Measurements from ENCODE around the gene HES6. TPM values are rescaled to one million over a fixed set of nuclear protein-coding genes. Genes with fewer than 3 reads are reported as not detected.

Gene HES6, protein sequence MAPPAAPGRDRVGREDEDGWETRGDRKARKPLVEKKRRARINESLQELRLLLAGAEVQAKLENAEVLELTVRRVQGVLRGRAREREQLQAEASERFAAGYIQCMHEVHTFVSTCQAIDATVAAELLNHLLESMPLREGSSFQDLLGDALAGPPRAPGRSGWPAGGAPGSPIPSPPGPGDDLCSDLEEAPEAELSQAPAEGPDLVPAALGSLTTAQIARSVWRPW
- 8.4 and 14.3 TPM in 2 replicates for total RNA-seq (2021)
- percentile 25 among the genes with signal in this experiment for Bru-seq, nascent RNA
- BruChase-seq, experiment 1, labeled RNA remaining after a 2-hour chase = percentile 22 among the genes with signal in this experiment
- BruChase-seq, experiment 2, labeled RNA remaining after a 6-hour chase = percentile 56 among the genes with signal in this experiment
- long read RNA-seq, transcript HES6-203 (3 exons, 1,600 nt) = minor isoform, 11 of 27 reads
- long read RNA-seq, transcript HES6-201 (4 exons, 1,454 nt) = major isoform, 14 of 27 reads
- long read RNA-seq, partial matches to known transcripts = 0 of 27 reads
- long read RNA-seq, other reads (novel, unspliced or antisense) = 2 of 27 reads

DNA sequence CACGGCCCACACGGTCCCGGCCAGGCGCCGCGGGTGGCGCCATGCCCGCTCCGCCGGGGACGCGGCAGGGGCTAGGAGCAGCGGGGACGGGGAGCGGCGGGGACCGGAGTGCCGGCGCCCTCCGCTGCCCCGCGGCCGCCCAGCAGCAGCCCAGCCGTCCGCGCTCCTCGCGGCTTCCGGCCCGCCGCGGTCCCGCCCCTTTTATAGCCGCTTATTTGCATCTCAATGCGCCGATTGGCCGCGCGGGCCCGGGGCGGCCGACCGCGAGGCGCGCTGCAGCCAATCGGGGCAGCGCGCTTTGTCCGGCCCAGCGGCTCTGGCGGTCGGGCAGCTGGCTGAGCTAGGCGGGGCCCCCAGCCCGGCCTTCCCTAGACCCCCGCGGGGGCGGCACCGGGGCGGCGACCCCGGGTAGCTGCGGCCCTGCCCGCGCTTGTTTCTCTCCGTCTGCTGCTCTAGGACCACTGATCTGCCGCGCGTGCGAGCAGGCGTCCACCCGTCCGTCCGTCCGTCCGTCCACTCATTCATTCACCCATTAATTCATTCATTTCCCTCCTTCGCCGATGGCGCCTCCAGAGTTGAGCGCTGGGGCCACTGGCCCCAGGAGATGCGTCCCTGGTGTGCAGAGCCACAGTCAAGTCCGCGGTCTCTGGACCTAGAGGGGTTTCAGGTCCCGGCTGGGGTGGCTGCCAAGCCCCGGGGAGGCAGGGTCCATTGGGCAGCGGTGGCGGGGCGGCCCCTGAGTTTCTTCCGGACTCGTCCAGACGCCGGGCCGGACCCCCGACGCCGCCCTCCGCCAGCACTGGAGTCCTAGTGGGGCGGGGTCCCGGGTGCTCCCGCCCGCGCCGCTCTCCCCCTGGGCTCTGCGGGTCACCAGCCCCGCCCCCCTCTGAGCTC, at the start of gene HES6:
Gene HES6, minus strand, starts transcription at position 176 of the 894 bp plus-strand sequence. Its CDS starts 133 bp downstream, at position 43.
- Histone ChIP-seq H3K36me3 (ENCODE audit: low read depth) (no peaks in the 10 kb centered on the region), H3K4me1 (replicated peaks; ENCODE audit: insufficient read depth) (no peaks in the 10 kb centered on the region; the same call in 1 of the 2 replicates), H2AFZ (peak within 1 kb of the TSS; percentile 87), H3K9me2 (ENCODE audit: insufficient read depth) (no peaks in the 10 kb centered on the region), H3K9me3 (ENCODE audit: insufficient read depth, low read depth) (no peaks in the 10 kb centered on the region), H3K27ac (no peak within 1 kb of the TSS), H3K27me3 (ENCODE audit: insufficient read depth, low read depth) (peaks cover 30% of the 10 kb centered on the region), H3K4me3 (peak within 1 kb of the TSS; percentile 63), H3K4me2 (peak within 1 kb of the TSS; percentile 82), H3K79me2 (ENCODE audit: low read depth) (no peaks in the 10 kb centered on the region), H3F3A (ENCODE audit: insufficient read depth, low read depth) (peaks cover 19% of the 10 kb centered on the region; the same call in 1 of the 2 replicates), H4K20me1 (ENCODE audit: insufficient read depth) (no peaks in the 10 kb centered on the region)
- POLR2A ChIA-PET (ENCODE audit: unreplicated experiment) = interaction anchor here (0.5 to 0.8 kb wide), 5 partner anchors 101 to 201 kb away, joined by 3 to 6 read pairs (median 4); no protein-coding TSS in a partner anchor
- CTCF ChIA-PET = interaction anchor here (0.7 kb wide), 1 partner anchor 1757 kb away, joined by 4 read pairs; no protein-coding TSS in a partner anchor
- TF ChIP-seq EZH2 (IDR thresholded peaks at IDR 0.05; ENCODE audit: low read depth) = no peak
- TF ChIP-seq, protein P1, sequence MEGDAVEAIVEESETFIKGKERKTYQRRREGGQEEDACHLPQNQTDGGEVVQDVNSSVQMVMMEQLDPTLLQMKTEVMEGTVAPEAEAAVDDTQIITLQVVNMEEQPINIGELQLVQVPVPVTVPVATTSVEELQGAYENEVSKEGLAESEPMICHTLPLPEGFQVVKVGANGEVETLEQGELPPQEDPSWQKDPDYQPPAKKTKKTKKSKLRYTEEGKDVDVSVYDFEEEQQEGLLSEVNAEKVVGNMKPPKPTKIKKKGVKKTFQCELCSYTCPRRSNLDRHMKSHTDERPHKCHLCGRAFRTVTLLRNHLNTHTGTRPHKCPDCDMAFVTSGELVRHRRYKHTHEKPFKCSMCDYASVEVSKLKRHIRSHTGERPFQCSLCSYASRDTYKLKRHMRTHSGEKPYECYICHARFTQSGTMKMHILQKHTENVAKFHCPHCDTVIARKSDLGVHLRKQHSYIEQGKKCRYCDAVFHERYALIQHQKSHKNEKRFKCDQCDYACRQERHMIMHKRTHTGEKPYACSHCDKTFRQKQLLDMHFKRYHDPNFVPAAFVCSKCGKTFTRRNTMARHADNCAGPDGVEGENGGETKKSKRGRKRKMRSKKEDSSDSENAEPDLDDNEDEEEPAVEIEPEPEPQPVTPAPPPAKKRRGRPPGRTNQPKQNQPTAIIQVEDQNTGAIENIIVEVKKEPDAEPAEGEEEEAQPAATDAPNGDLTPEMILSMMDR (conservative IDR thresholded peaks at IDR 0.05) = no peak
- intact Hi-C loops (cut with micrococcal nuclease; ENCODE audit: unreplicated experiment) = loop anchor here (5.0 to 10.0 kb wide), 2 partner anchors 95 to 383 kb away; partner anchors contain the start of gene RAMP1
- no TSS peak for BruUV-seq (replicated peaks)
- DNase-seq = peak; percentile 82 to 94

DNA sequence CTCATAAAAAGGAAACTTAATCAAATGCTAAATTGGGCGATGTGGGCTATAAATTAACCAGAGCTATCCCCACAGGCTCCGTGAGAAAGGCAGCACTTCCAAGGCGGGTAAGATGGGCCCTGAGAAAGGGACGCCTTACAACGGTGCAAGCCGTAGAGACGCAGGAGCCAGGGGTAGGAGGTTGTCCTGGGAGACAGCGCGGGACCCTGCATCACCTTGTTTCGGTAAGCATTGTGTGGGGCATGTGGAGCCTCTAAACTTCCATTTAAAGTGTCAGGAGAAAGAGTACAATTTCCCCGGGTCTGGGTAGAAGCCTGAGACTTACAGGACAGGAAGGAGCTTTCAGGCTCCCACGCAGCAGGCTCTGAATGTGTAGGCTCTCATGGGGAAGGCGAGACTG, 49.7 kb upstream of the HES6 start:
- H3K27ac ChIP-seq = no peak overlapping the region
- POLR2A ChIA-PET (ENCODE audit: unreplicated experiment) = interaction anchor here (0.5 to 0.8 kb wide), 5 partner anchors 11 to 991 kb away, joined by 3 to 7 read pairs (median 6); no protein-coding TSS in a partner anchor
- H2AFZ ChIP-seq = no peak overlapping the region

More for the DNA sequence above, 49.7 kb upstream of the HES6 start:
- H3K36me3 ChIP-seq (ENCODE audit: low read depth) = no peaks in the 10 kb centered on the region
- H3K9me3 ChIP-seq (ENCODE audit: insufficient read depth, low read depth) = no peaks in the 10 kb centered on the region
- H3K9me2 ChIP-seq (ENCODE audit: insufficient read depth) = no peaks in the 10 kb centered on the region
- H3K79me2 ChIP-seq (ENCODE audit: low read depth) = peaks cover 25% of the 10 kb centered on the region
- peak overlapping the region; percentile 95 for H3K4me2 ChIP-seq
- intact Hi-C loops (cut with micrococcal nuclease; ENCODE audit: unreplicated experiment) = loop anchor here (5.0 to 10.0 kb wide), 3 partner anchors 148 to 988 kb away; no protein-coding TSS in a partner anchor
- no peaks in the 10 kb centered on the region for H4K20me1 ChIP-seq (ENCODE audit: insufficient read depth)
- peaks cover 51% of the 10 kb centered on the region for H3K4me1 ChIP-seq (replicated peaks; ENCODE audit: insufficient read depth)
- H3K27me3 ChIP-seq (ENCODE audit: insufficient read depth, low read depth) = peaks cover 3% of the 10 kb centered on the region; the same call in 1 of the 2 replicates
- DNase-seq = no peak
- peaks cover 44% of the 10 kb centered on the region for H3F3A ChIP-seq (ENCODE audit: insufficient read depth, low read depth)
- peak overlapping the region; percentile 72 for H3K4me3 ChIP-seq
- CTCF ChIA-PET = interaction anchor here (1.3 kb wide), 1 partner anchor 26 kb away, joined by 9 read pairs; no protein-coding TSS in a partner anchor
- TF ChIP-seq EZH2 (IDR thresholded peaks at IDR 0.05; ENCODE audit: low read depth) = no peak
- TF ChIP-seq, protein P1 (conservative IDR thresholded peaks at IDR 0.05) = no peak
- BruUV-seq (replicated peaks) = TSS peak; percentile 56
